ENCODE measurements around the gene ZMYM4. TPM values are rescaled to one million over a fixed set of nuclear protein-coding genes. Genes with fewer than 3 reads are reported as not detected.

The ZMYM4 gene
- polyA plus RNA-seq, 1 donor from 2014 or later, result 36.1 TPM

- Histone ChIP-seq H3K4me3 (ENCODE audit: low read length) (no peak overlapping the region), H2AFZ (ENCODE audit: low read depth, low read length) (no peak overlapping the region), H3K27ac (ENCODE audit: low read length) (no peak overlapping the region), H3K9ac (ENCODE audit: low read length) (no peak overlapping the region), H3K9me2 (ENCODE audit: insufficient read depth, low read length) (no peaks in the 10 kb centered on the region), H4K20me1 (ENCODE audit: insufficient read depth) (no peaks in the 10 kb centered on the region), H3K36me3 (ENCODE audit: insufficient read depth, low read length) (peaks cover 4% of the 10 kb centered on the region), H3K79me2 (replicated peaks; ENCODE audit: insufficient read depth, low read length) (peaks cover 55% of the 10 kb centered on the region), H3K4me2 (ENCODE audit: low read length) (no peak overlapping the region), H3K27me3 (ENCODE audit: insufficient read depth, low read depth, low read length) (no peaks in the 10 kb centered on the region), H3F3A (ENCODE audit: insufficient read depth, low read length, poor library complexity, severe bottlenecking) (no peaks in the 10 kb centered on the region), H3K9me3 (ENCODE audit: low read length) (peaks cover 10% of the 10 kb centered on the region)
- TF ChIP-seq TAF1 (IDR thresholded peaks at IDR 0.05; ENCODE audit: low read depth), result no peak
- TF ChIP-seq POLR2AphosphoS5 (IDR thresholded peaks at IDR 0.05), result no peak
- no peak for TF ChIP-seq REST (IDR thresholded peaks at IDR 0.05; ENCODE audit: borderline replicate concordance)
- TF ChIP-seq SMC3 (conservative IDR thresholded peaks at IDR 0.05; ENCODE audit: poor library complexity), result no peak
- TF ChIP-seq EZH2 (IDR thresholded peaks at IDR 0.05; ENCODE audit: borderline replicate concordance, insufficient read depth, low read length, poor library complexity, severe bottlenecking), result no peak
- TF ChIP-seq RAD21 (conservative IDR thresholded peaks at IDR 0.05), result no peak
Observed at GRCh38 chr1:35285771-35286606, 17.5 kb downstream of the ZMYM4 start.

DNA sequence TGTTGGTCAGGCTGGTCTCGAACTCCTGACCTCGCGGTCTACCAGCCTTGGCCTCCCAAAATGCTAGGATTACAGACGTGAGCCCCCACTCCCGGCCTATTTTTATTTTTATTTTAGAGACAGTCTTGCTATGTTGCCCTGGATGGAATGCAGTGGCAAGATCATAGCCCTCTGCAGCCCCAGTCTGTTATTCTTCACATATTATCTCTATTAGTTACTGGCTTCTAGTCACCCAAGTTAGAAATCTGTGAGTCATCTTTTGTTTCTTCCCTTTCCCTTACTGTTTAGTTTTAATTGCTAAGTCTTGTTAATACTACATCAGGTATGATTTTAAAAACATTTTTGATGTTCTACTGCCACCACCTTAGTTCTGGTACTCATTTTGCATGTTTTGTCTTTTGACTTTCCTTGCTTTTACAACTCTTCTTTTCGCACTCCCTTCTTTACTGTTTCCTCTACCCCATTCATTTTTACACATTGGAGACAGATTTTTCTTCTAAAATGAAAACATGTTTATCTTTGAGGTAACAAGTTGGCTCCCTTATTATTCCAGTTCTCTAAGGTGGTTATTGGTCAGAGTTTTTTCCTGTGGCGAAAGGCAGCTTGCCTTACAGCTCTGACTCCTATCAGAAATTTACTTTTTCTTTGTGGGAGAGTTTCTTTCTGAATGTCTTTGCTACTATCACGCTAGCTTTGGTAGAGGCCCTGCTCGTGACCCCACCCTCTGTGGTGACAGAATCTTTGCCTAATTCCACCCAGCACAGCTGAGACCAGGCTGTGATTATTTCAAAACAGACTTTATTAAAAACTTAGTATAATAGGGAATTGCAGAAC is 19.5 kb downstream of the ZMYM4 start:
- no peak overlapping the region for H3K4me2 ChIP-seq (ENCODE audit: low read length)
- no peaks in the 10 kb centered on the region for H3K36me3 ChIP-seq (ENCODE audit: insufficient read depth, low read length)
- no peak overlapping the region for H2AFZ ChIP-seq (ENCODE audit: low read depth, low read length)
- H3K27ac ChIP-seq (ENCODE audit: low read length), result no peak overlapping the region
- H3K79me2 ChIP-seq (replicated peaks; ENCODE audit: insufficient read depth, low read length), result peaks cover 47% of the 10 kb centered on the region
- no peaks in the 10 kb centered on the region for H4K20me1 ChIP-seq (ENCODE audit: insufficient read depth)
- no peak overlapping the region for H3K9ac ChIP-seq (ENCODE audit: low read length)
- no peaks in the 10 kb centered on the region for H3K9me2 ChIP-seq (ENCODE audit: insufficient read depth, low read length)
- no peaks in the 10 kb centered on the region for H3F3A ChIP-seq (ENCODE audit: insufficient read depth, low read length, poor library complexity, severe bottlenecking)
- peaks cover 10% of the 10 kb centered on the region for H3K9me3 ChIP-seq (ENCODE audit: low read length)
- TF ChIP-seq TAF1 (IDR thresholded peaks at IDR 0.05; ENCODE audit: low read depth), result no peak
- TF ChIP-seq RAD21 (conservative IDR thresholded peaks at IDR 0.05), result no peak
- no peak for TF ChIP-seq MXI1 (conservative IDR thresholded peaks at IDR 0.05; ENCODE audit: poor library complexity, severe bottlenecking)
- no peak for TF ChIP-seq EZH2 (IDR thresholded peaks at IDR 0.05; ENCODE audit: borderline replicate concordance, insufficient read depth, low read length, poor library complexity, severe bottlenecking)
- no peak for TF ChIP-seq EP300 (conservative IDR thresholded peaks at IDR 0.05; ENCODE audit: poor library complexity, severe bottlenecking)
- TF ChIP-seq POLR2AphosphoS5 (IDR thresholded peaks at IDR 0.05), result no peak
- TF ChIP-seq, protein P1, sequence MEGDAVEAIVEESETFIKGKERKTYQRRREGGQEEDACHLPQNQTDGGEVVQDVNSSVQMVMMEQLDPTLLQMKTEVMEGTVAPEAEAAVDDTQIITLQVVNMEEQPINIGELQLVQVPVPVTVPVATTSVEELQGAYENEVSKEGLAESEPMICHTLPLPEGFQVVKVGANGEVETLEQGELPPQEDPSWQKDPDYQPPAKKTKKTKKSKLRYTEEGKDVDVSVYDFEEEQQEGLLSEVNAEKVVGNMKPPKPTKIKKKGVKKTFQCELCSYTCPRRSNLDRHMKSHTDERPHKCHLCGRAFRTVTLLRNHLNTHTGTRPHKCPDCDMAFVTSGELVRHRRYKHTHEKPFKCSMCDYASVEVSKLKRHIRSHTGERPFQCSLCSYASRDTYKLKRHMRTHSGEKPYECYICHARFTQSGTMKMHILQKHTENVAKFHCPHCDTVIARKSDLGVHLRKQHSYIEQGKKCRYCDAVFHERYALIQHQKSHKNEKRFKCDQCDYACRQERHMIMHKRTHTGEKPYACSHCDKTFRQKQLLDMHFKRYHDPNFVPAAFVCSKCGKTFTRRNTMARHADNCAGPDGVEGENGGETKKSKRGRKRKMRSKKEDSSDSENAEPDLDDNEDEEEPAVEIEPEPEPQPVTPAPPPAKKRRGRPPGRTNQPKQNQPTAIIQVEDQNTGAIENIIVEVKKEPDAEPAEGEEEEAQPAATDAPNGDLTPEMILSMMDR (IDR thresholded peaks at IDR 0.05; ENCODE audit: poor library complexity, severe bottlenecking), result no peak
- TF ChIP-seq REST (IDR thresholded peaks at IDR 0.05; ENCODE audit: borderline replicate concordance), result no peak
- no peak for TF ChIP-seq SMC3 (conservative IDR thresholded peaks at IDR 0.05; ENCODE audit: poor library complexity)
- no peaks in the 10 kb centered on the region for H3K27me3 ChIP-seq (ENCODE audit: insufficient read depth, low read depth, low read length)
- H3K4me3 ChIP-seq (ENCODE audit: low read length), result no peak overlapping the region

Measured in neural cell (in vitro differentiated cells).